Measurements from ENCODE around the gene JMY. TPM values are rescaled to one million over a fixed set of nuclear protein-coding genes. Genes with fewer than 3 reads are reported as not detected.

The JMY gene
- total and polyA plus RNA-seq, 2 donors (not counting 3 experiments of a cell fraction or from before 2014, with no cell fraction given): 1.5 to 6.5 TPM

- Histone ChIP-seq H3K4me1 (ENCODE audit: control insufficient read depth, extremely low read depth, insufficient read depth, low read length) (no peaks in the 10 kb centered on the region), H2AFZ (ENCODE audit: low read depth, low read length) (no peak overlapping the region), H4K20me1 (replicated peaks; ENCODE audit: control insufficient read depth, extremely low read depth, insufficient read depth, low read length) (no peaks in the 10 kb centered on the region), H3K27me3 (ENCODE audit: control insufficient read depth in 2 of 2, insufficient read depth in 2 of 2, low read length in 2 of 2) (no peaks in the 10 kb centered on the region), H3K4me3 (replicated peaks in 1 of 3; ENCODE audit: insufficient read depth in 1 of 3, low read depth in 1 of 3, low read length in 3 of 3) (no peak overlapping the region), H3K36me3 (ENCODE audit: control insufficient read depth in 2 of 2, extremely low read depth in 1 of 2, insufficient read depth in 2 of 2, low read length in 2 of 2) (no peaks in the 10 kb centered on the region), H3K4me2 (ENCODE audit: insufficient read depth, low read length) (no peak overlapping the region), H3K9ac (replicated peaks; ENCODE audit: extremely low read depth, insufficient read depth, low read length) (no peak overlapping the region), H3K9me3 (replicated peaks; ENCODE audit: control insufficient read depth, insufficient read depth, low read length) (no peaks in the 10 kb centered on the region), H3K9me1 (replicated peaks; ENCODE audit: control insufficient read depth, extremely low read depth, insufficient read depth, low read length) (no peaks in the 10 kb centered on the region), H3K79me2 (ENCODE audit: control insufficient read depth, insufficient read depth, low read length) (no peaks in the 10 kb centered on the region), H3K27ac (ENCODE audit: insufficient read depth, low read depth, low read length) (no peak overlapping the region)
- TF ChIP-seq MAX (IDR thresholded peaks at IDR 0.05; ENCODE audit: insufficient read depth, insufficient read length) (no peak), POLR2AphosphoS5 (IDR thresholded peaks at IDR 0.05; ENCODE audit: insufficient read depth, low read depth, low read length) (no peak), POLR2A (IDR thresholded peaks at IDR 0.05; ENCODE audit: low read depth, low read length) (no peak), FOS (IDR thresholded peaks at IDR 0.05; ENCODE audit: borderline replicate concordance, insufficient read depth, low read length) (no peak), EZH2 (IDR thresholded peaks at IDR 0.05; ENCODE audit: borderline replicate concordance, low read depth, low read length, severe bottlenecking) (no peak), GATA2 (IDR thresholded peaks at IDR 0.05; ENCODE audit: insufficient read depth, insufficient read length, low read depth, low read length) (no peak), MYC (IDR thresholded peaks at IDR 0.05; ENCODE audit: low read depth, low read length) (no peak), JUN (IDR thresholded peaks at IDR 0.05; ENCODE audit: borderline replicate concordance, insufficient read depth, insufficient read length, low read depth) (no peak)
- TF ChIP-seq, protein P1, sequence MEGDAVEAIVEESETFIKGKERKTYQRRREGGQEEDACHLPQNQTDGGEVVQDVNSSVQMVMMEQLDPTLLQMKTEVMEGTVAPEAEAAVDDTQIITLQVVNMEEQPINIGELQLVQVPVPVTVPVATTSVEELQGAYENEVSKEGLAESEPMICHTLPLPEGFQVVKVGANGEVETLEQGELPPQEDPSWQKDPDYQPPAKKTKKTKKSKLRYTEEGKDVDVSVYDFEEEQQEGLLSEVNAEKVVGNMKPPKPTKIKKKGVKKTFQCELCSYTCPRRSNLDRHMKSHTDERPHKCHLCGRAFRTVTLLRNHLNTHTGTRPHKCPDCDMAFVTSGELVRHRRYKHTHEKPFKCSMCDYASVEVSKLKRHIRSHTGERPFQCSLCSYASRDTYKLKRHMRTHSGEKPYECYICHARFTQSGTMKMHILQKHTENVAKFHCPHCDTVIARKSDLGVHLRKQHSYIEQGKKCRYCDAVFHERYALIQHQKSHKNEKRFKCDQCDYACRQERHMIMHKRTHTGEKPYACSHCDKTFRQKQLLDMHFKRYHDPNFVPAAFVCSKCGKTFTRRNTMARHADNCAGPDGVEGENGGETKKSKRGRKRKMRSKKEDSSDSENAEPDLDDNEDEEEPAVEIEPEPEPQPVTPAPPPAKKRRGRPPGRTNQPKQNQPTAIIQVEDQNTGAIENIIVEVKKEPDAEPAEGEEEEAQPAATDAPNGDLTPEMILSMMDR (IDR thresholded peaks at IDR 0.05; ENCODE audit: extremely low read depth in 1 of 2, insufficient read depth in 1 of 2, low read depth in 1 of 2, low read length in 2 of 2): no peak
- ChIA-PET CTCF (no interaction called here), POLR2A (no interaction called here)
- dilution Hi-C loops (cut with MboI; ENCODE audit: extremely low pct_ligation_motif_present, low sequenced_read_pairs) (no loop called here), intact Hi-C loops (cut with micrococcal nuclease) (no loop called here)
- FAIRE-seq (no peak), DNase-seq (ENCODE audit: low read depth, low spot score) (no peak)
- BruUV-seq (replicated peaks): no TSS peak
Observed at GRCh38 chr5:79224286-79224984, 11.5 kb upstream of the JMY start.
